Stimulated activated naive CD4-positive, alpha-beta T cell (primary cell): Measurements from ENCODE around the gene AGRN.
"Not testable (repeated sequence)": the region's sequence is repeated elsewhere in the genome, so short reads cannot be mapped to it uniquely, and the experiment has no call there.

ENCODE experiments used
- DNase-seq, 6 experiments: peaks; one replicate each; lab custom pipeline; 2025; lab: John Stamatoyannopoulos, UW

Gene AGRN

GRCh38 chr1:1051127-1051810 lies 31.3 kb downstream of the AGRN start:
- no peak for DNase-seq

GRCh38 chr1:1052003-1052840 lies 32.3 kb downstream of the AGRN start:
- DNase-seq = no peak

- DNase-seq = no peak
Observed at GRCh38 chr1:1053022-1053421, 33.1 kb downstream of the AGRN start.

- DNase-seq = no peak
Observed at GRCh38 chr1:1053682-1054081, 33.8 kb downstream of the AGRN start.

- DNase-seq = no peak
Observed at GRCh38 chr1:1054099-1054700, 34.3 kb downstream of the AGRN start.

- no peak for DNase-seq
Observed at GRCh38 chr1:1054971-1055370, 35.1 kb downstream of the AGRN start.

- DNase-seq = no peak
Observed at GRCh38 chr1:1055841-1056736, 36.2 kb downstream of the AGRN start.

- not testable (repeated sequence) for DNase-seq
Observed at GRCh38 chr1:1057769-1058087, 37.8 kb downstream of the AGRN start.

GRCh38 chr1:1058088-1058905 lies 38.4 kb downstream of the AGRN start:
- DNase-seq = no peak

- peak in 2 of 6 experiments; percentile 55 to 65 for DNase-seq
Observed at GRCh38 chr1:1058921-1059493, 39.1 kb downstream of the AGRN start.

GRCh38 chr1:1059494-1060280 lies 39.8 kb downstream of the AGRN start:
- DNase-seq = peak; percentile 72 to 90 (median 86)

- DNase-seq = no peak
Observed at GRCh38 chr1:1060281-1061000, 40.5 kb downstream of the AGRN start.

- no peak for DNase-seq
Observed at GRCh38 chr1:1061682-1062345, 41.9 kb downstream of the AGRN start.

GRCh38 chr1:1062348-1063163 lies 42.6 kb downstream of the AGRN start:
- DNase-seq = no peak

GRCh38 chr1:1063261-1063944 lies 43.5 kb downstream of the AGRN start:
- DNase-seq = no peak

- peak; percentile 37 to 77 (median 67) for DNase-seq
Observed at GRCh38 chr1:1063945-1064831, 44.3 kb downstream of the AGRN start.
